ENCODE measurements around the gene ARID1B. TPM values are rescaled to one million over a fixed set of nuclear protein-coding genes. Genes with fewer than 3 reads are reported as not detected.

The ARID1B gene
- total RNA-seq, 1 donor from 2014 or later, result 62.1 TPM

GRCh38 chr6:157014871-157015270 lies 237.7 kb downstream of the ARID1B start:
- DNase-seq (ENCODE audit: low spot score), result no peak

GRCh38 chr6:157017022-157017421 lies 239.8 kb downstream of the ARID1B start:
- no peak overlapping the region for H3K4me3 ChIP-seq
- Mint-ChIP-seq H3K9me3 (peaks cover under 1% of the 10 kb centered on the region), H3K27me3 (ENCODE audit: insufficient read depth, low read depth) (no peaks in the 10 kb centered on the region), H3K27ac (no peak overlapping the region), H3K4me3 (no peak overlapping the region), H3K36me3 (no peaks in the 10 kb centered on the region), H3K4me1 (peaks cover 55% of the 10 kb centered on the region)
- H3K79me2 ChIP-seq (ENCODE audit: low read depth), result peaks cover 87% of the 10 kb centered on the region
- H3K36me3 ChIP-seq, result no peaks in the 10 kb centered on the region
- H4K20me1 ChIP-seq (ENCODE audit: low read depth), result peaks cover 53% of the 10 kb centered on the region
- no peaks in the 10 kb centered on the region for H3K27me3 ChIP-seq
- H3K9ac ChIP-seq, result no peak overlapping the region
- no peak for TF ChIP-seq EZH2 (IDR thresholded peaks at IDR 0.05)
- no peak for TF ChIP-seq EZH2phosphoT487 (IDR thresholded peaks at IDR 0.05)
- TF ChIP-seq CTCF (IDR thresholded peaks at IDR 0.05), result no peak
- H3F3A ChIP-seq (ENCODE audit: low read depth), result peaks cover 50% of the 10 kb centered on the region
- H3K27ac ChIP-seq, result no peak overlapping the region
- H3K4me2 ChIP-seq, result no peak overlapping the region
- no peak for DNase-seq (ENCODE audit: low spot score)
- no peaks in the 10 kb centered on the region for H3K9me3 ChIP-seq (ENCODE audit: low read depth)
- peaks cover 39% of the 10 kb centered on the region for H3K4me1 ChIP-seq
- no peak overlapping the region for H2AFZ ChIP-seq (replicated peaks)

More at GRCh38 chr6:157014871-157015270, 237.7 kb downstream of the ARID1B start:
- H3K9ac ChIP-seq, result no peak overlapping the region
- no peaks in the 10 kb centered on the region for H3K27me3 ChIP-seq
- H3K36me3 ChIP-seq, result no peaks in the 10 kb centered on the region
- peaks cover 31% of the 10 kb centered on the region for H3K4me1 ChIP-seq
- H3K27ac ChIP-seq, result no peak overlapping the region
- Mint-ChIP-seq H3K36me3 (peaks cover 5% of the 10 kb centered on the region), H3K27me3 (ENCODE audit: insufficient read depth, low read depth) (no peaks in the 10 kb centered on the region), H3K9me3 (peaks cover 9% of the 10 kb centered on the region), H3K4me3 (no peak overlapping the region), H3K27ac (no peak overlapping the region), H3K4me1 (peaks cover 50% of the 10 kb centered on the region)
- H3K79me2 ChIP-seq (ENCODE audit: low read depth), result peaks cover 98% of the 10 kb centered on the region
- peaks cover 32% of the 10 kb centered on the region for H3F3A ChIP-seq (ENCODE audit: low read depth)
- no peaks in the 10 kb centered on the region for H3K9me3 ChIP-seq (ENCODE audit: low read depth)
- peaks cover 53% of the 10 kb centered on the region for H4K20me1 ChIP-seq (ENCODE audit: low read depth)
- H3K4me2 ChIP-seq, result no peak overlapping the region
- no peak overlapping the region for H2AFZ ChIP-seq (replicated peaks)
- no peak for TF ChIP-seq EZH2 (IDR thresholded peaks at IDR 0.05)
- no peak overlapping the region for H3K4me3 ChIP-seq

GRCh38 chr6:157017861-157018260 lies 240.7 kb downstream of the ARID1B start:
- Histone ChIP-seq H3K36me3 (no peaks in the 10 kb centered on the region), H3K27me3 (no peaks in the 10 kb centered on the region), H3K79me2 (ENCODE audit: low read depth) (peaks cover 86% of the 10 kb centered on the region), H4K20me1 (ENCODE audit: low read depth) (peaks cover 56% of the 10 kb centered on the region), H3K4me1 (peaks cover 42% of the 10 kb centered on the region), H3K4me3 (no peak overlapping the region), H3K9me3 (ENCODE audit: low read depth) (no peaks in the 10 kb centered on the region), H3K9ac (no peak overlapping the region), H2AFZ (replicated peaks) (no peak overlapping the region), H3K27ac (no peak overlapping the region), H3K4me2 (no peak overlapping the region), H3F3A (ENCODE audit: low read depth) (peaks cover 42% of the 10 kb centered on the region)
- H3K9me3 Mint-ChIP-seq, result no peaks in the 10 kb centered on the region
- no peaks in the 10 kb centered on the region for H3K27me3 Mint-ChIP-seq (ENCODE audit: insufficient read depth, low read depth)
- H3K4me3 Mint-ChIP-seq, result no peak overlapping the region
- peaks cover 56% of the 10 kb centered on the region for H3K4me1 Mint-ChIP-seq
- DNase-seq (ENCODE audit: low spot score), result no peak
- H3K27ac Mint-ChIP-seq, result no peak overlapping the region
- TF ChIP-seq CTCF (IDR thresholded peaks at IDR 0.05), result no peak
- no peak for TF ChIP-seq EZH2phosphoT487 (IDR thresholded peaks at IDR 0.05)
- no peak for TF ChIP-seq EZH2 (IDR thresholded peaks at IDR 0.05)
- no peaks in the 10 kb centered on the region for H3K36me3 Mint-ChIP-seq

GRCh38 chr6:157019115-157019641 lies 242.0 kb downstream of the ARID1B start:
- TF ChIP-seq EZH2 (IDR thresholded peaks at IDR 0.05) (no peak), CTCF (IDR thresholded peaks at IDR 0.05) (peak; percentile 42)
- no peaks in the 10 kb centered on the region for H3K27me3 Mint-ChIP-seq (ENCODE audit: insufficient read depth, low read depth)
- no peak overlapping the region for H3K27ac Mint-ChIP-seq
- H3K9me3 Mint-ChIP-seq, result no peaks in the 10 kb centered on the region
- Histone ChIP-seq H2AFZ (replicated peaks) (no peak overlapping the region), H3K9me3 (ENCODE audit: low read depth) (no peaks in the 10 kb centered on the region), H3K4me3 (no peak overlapping the region), H3K27ac (no peak overlapping the region), H3K36me3 (no peaks in the 10 kb centered on the region), H3F3A (ENCODE audit: low read depth) (peaks cover 33% of the 10 kb centered on the region), H4K20me1 (ENCODE audit: low read depth) (peaks cover 56% of the 10 kb centered on the region), H3K79me2 (ENCODE audit: low read depth) (peaks cover 87% of the 10 kb centered on the region), H3K9ac (no peak overlapping the region), H3K4me1 (peaks cover 29% of the 10 kb centered on the region), H3K4me2 (peak overlapping the region; percentile 97), H3K27me3 (no peaks in the 10 kb centered on the region)
- H3K36me3 Mint-ChIP-seq, result no peaks in the 10 kb centered on the region
- H3K4me1 Mint-ChIP-seq, result peaks cover 47% of the 10 kb centered on the region
- DNase-seq (ENCODE audit: low spot score), result peak; percentile 49
- peak overlapping the region; percentile 65 for H3K4me3 Mint-ChIP-seq

All from neural progenitor cell (in vitro differentiated cells).